ENCODE results near the gene CAPN14. TPM values are rescaled to one million over a fixed set of nuclear protein-coding genes. Genes with fewer than 3 reads are reported as not detected.
A peak's percentile ranks its signal among the peaks of the same experiment; 100 is the strongest.

Gene CAPN14
- total RNA-seq, 2 donors from 2014 or later: 0.08 TPM; not detected in 1

GRCh38 chr2:31237348-31238017, 20.2 kb upstream of the CAPN14 start:
- TF ChIP-seq CTCF (IDR thresholded peaks at IDR 0.05): no peak
- H3K27me3 ChIP-seq: no peaks in the 10 kb centered on the region
- no peak for DNase-seq
- no peaks in the 10 kb centered on the region for H3K36me3 ChIP-seq
- H3K4me3 ChIP-seq: no peak overlapping the region
- no peak overlapping the region for H3K9ac ChIP-seq (ENCODE audit: low read depth in 2 of 2, low read length in 2 of 2)
- H3K9me3 ChIP-seq: no peaks in the 10 kb centered on the region
- intact Hi-C loops (cut with DNase I): no loop called here
- H3K4me1 ChIP-seq: no peaks in the 10 kb centered on the region
- H3K27ac ChIP-seq: no peak overlapping the region

- no peaks in the 10 kb centered on the region for H3K27me3 ChIP-seq
Measured at GRCh38 chr2:31236433-31237205, 19.3 kb upstream of the CAPN14 start.

GRCh38 chr2:31235504-31235902, 18.2 kb upstream of the CAPN14 start:
- no peaks in the 10 kb centered on the region for H3K4me1 ChIP-seq
- H3K27ac ChIP-seq: no peak overlapping the region
- H3K4me3 ChIP-seq: no peak overlapping the region
- DNase-seq: peak; percentile 16
- no peak for TF ChIP-seq CTCF (IDR thresholded peaks at IDR 0.05)
- H3K36me3 ChIP-seq: no peaks in the 10 kb centered on the region
- no peak overlapping the region for H3K9ac ChIP-seq (ENCODE audit: low read depth in 2 of 2, low read length in 2 of 2)
- intact Hi-C loops (cut with DNase I): no loop called here
- no peaks in the 10 kb centered on the region for H3K9me3 ChIP-seq
- H3K27me3 ChIP-seq: no peaks in the 10 kb centered on the region

More at GRCh38 chr2:31236433-31237205, 19.3 kb upstream of the CAPN14 start:
- intact Hi-C loops (cut with DNase I): no loop called here
- Histone ChIP-seq H3K4me1 (no peaks in the 10 kb centered on the region), H3K27ac (no peak overlapping the region), H3K36me3 (no peaks in the 10 kb centered on the region), H3K9me3 (no peaks in the 10 kb centered on the region), H3K4me3 (no peak overlapping the region), H3K9ac (ENCODE audit: low read depth in 2 of 2, low read length in 2 of 2) (no peak overlapping the region)
- no peak for TF ChIP-seq CTCF (IDR thresholded peaks at IDR 0.05)
- no peak for DNase-seq

GRCh38 chr2:31234683-31235503, 17.6 kb upstream of the CAPN14 start:
- no peaks in the 10 kb centered on the region for H3K27me3 ChIP-seq
- no peak for TF ChIP-seq CTCF (IDR thresholded peaks at IDR 0.05)
- H3K4me3 ChIP-seq: peak overlapping the region; percentile 72
- no peak overlapping the region for H3K27ac ChIP-seq
- intact Hi-C loops (cut with DNase I): no loop called here
- H3K9ac ChIP-seq (ENCODE audit: low read depth in 2 of 2, low read length in 2 of 2): no peak overlapping the region
- H3K9me3 ChIP-seq: no peaks in the 10 kb centered on the region
- peak; percentile 14 for DNase-seq
- no peaks in the 10 kb centered on the region for H3K4me1 ChIP-seq
- H3K36me3 ChIP-seq: no peaks in the 10 kb centered on the region

Measured in colonic mucosa (tissue), 4 donors.